Measurements from ENCODE around the gene CDON. TPM values are rescaled to one million over a fixed set of nuclear protein-coding genes. Genes with fewer than 3 reads are reported as not detected.

The CDON gene
- total RNA-seq, 1 experiment from 2014 or later = 17.2 TPM

- Histone ChIP-seq H3K4me1 (ENCODE audit: insufficient read depth, low read length) (no peaks in the 10 kb centered on the region), H2BK120ac (ENCODE audit: low read depth, low read length, poor library complexity, severe bottlenecking) (no peak overlapping the region), H2BK5ac (ENCODE audit: insufficient read length, low read length) (no peak overlapping the region), H2BK12ac (ENCODE audit: insufficient read length, low read depth, low read length) (no peak overlapping the region), H3K79me1 (ENCODE audit: insufficient read depth, low read depth, low read length, poor library complexity, severe bottlenecking) (no peaks in the 10 kb centered on the region), H3K79me2 (ENCODE audit: insufficient read depth, low read length) (no peaks in the 10 kb centered on the region), H3K9me3 (ENCODE audit: control insufficient read depth, low read depth, low read length) (no peaks in the 10 kb centered on the region), H4K8ac (replicated peaks; ENCODE audit: insufficient read length, low read depth, low read length) (no peak overlapping the region), H3K14ac (ENCODE audit: insufficient read depth, low read length) (no peak overlapping the region), H3K23me2 (ENCODE audit: insufficient read length, low read depth, low read length, poor library complexity, severe bottlenecking) (no peaks in the 10 kb centered on the region), H2BK20ac (ENCODE audit: low read depth, low read length, poor library complexity, severe bottlenecking) (no peak overlapping the region), H4K20me1 (ENCODE audit: control insufficient read depth, insufficient read depth, insufficient read length) (no peaks in the 10 kb centered on the region), H3K4ac (ENCODE audit: low read depth, low read length) (no peak overlapping the region), H3K9ac (ENCODE audit: extremely low read depth, insufficient read length, low read length) (no peak overlapping the region), H2AK5ac (ENCODE audit: insufficient read length, low read length) (no peak overlapping the region), H2AFZ (ENCODE audit: low read length) (no peak overlapping the region), H3K27me3 (ENCODE audit: insufficient read depth, low read length) (no peaks in the 10 kb centered on the region), H3K4me2 (ENCODE audit: insufficient read depth, insufficient read length, low read length) (no peak overlapping the region), H4K5ac (ENCODE audit: insufficient read length, low read depth, low read length) (no peak overlapping the region), H3K18ac (ENCODE audit: insufficient read length, low read depth, low read length) (no peak overlapping the region), H2BK15ac (ENCODE audit: low read depth, low read length) (no peak overlapping the region), H4K91ac (ENCODE audit: insufficient read length, low read depth, low read length) (no peak overlapping the region), H3K27ac (ENCODE audit: insufficient read length, low read depth, low read length) (no peak overlapping the region), H3K56ac (ENCODE audit: insufficient read length, low read depth, low read length) (no peak overlapping the region), H3K23ac (ENCODE audit: insufficient read length, low read depth, low read length) (no peak overlapping the region), H3T11ph (ENCODE audit: low read length) (no peak overlapping the region)
- no CpG with 5 or more reads among the region's 2 CpGs for WGBS (ENCODE audit: extremely low coverage, insufficient read length, low lambda C conversion rate)
- no peak for DNase-seq
- H3K4me3 Mint-ChIP-seq = no peak overlapping the region
- H3K27me3 Mint-ChIP-seq (ENCODE audit: low read depth) = no peaks in the 10 kb centered on the region
- no peaks in the 10 kb centered on the region for H3K9me3 Mint-ChIP-seq
- H3K4me1 Mint-ChIP-seq = peaks cover 0 to 2% of the 10 kb centered on the region in 2 experiments; a peak in 1 of 4 replicates
- H3K36me3 Mint-ChIP-seq (ENCODE audit: insufficient read depth in 1 of 3, low read depth in 3 of 3) = no peaks in the 10 kb centered on the region
- no peak for TF ChIP-seq CTCF (conservative IDR thresholded peaks at IDR 0.05)
- no peak overlapping the region for H3K27ac Mint-ChIP-seq
Observed at GRCh38 chr11:126026579-126026978, 36.1 kb downstream of the CDON start.

Data from H9 (cell line).